GM18499 (cell line): ENCODE results near the gene OR4M1.
"Not testable (repeated sequence)": the region's sequence is repeated elsewhere in the genome, so short reads cannot be mapped to it uniquely, and the experiment has no call there.

Experiments used
- ATAC-seq: cut with Tn5 transposase; IDR thresholded peaks from one replicate; pipeline ENCODE4 v1.9.1; 2021; ENCODE audit warnings: moderate number of reproducible peaks; ENCODE audit not compliant: insufficient read depth, unreplicated experiment

The OR4M1 gene

GRCh38 chr14:19773204-19773603 is at the start of gene OR4M1:
TSS of gene OR4M1 (plus strand) at chr14:19773504. CDS start at chr14:19780323, 6,819 bp downstream.
- not testable (repeated sequence) for ATAC-seq

GRCh38 chr14:19729359-19729758 is 43.9 kb upstream of the OR4M1 start:
- no peak for ATAC-seq

- no peak for ATAC-seq
Observed at GRCh38 chr14:19729763-19730162, 43.5 kb upstream of the OR4M1 start.

- ATAC-seq = not testable (repeated sequence)
Observed at GRCh38 chr14:19733893-19734292, 39.4 kb upstream of the OR4M1 start.

- no peak for ATAC-seq
Observed at GRCh38 chr14:19743256-19743655, 30.0 kb upstream of the OR4M1 start, which contains the start of gene OR4Q3. TSS of gene OR4Q3 (plus strand) at chr14:19743571.

GRCh38 chr14:19752316-19752715 is 21.0 kb upstream of the OR4M1 start:
- not testable (repeated sequence) for ATAC-seq

GRCh38 chr14:19754172-19754571 is 19.1 kb upstream of the OR4M1 start:
- ATAC-seq = no peak

- not testable (repeated sequence) for ATAC-seq
Observed at GRCh38 chr14:19771491-19771890, 1.8 kb upstream of the OR4M1 start.

- ATAC-seq = no peak
Observed at GRCh38 chr14:19771895-19772430, 1.3 kb upstream of the OR4M1 start.

GRCh38 chr14:19772454-19772853 is 850 bp upstream of the OR4M1 start:
- ATAC-seq = not testable (repeated sequence)

GRCh38 chr14:19775587-19775986 is 2.3 kb downstream of the OR4M1 start:
- no peak for ATAC-seq

GRCh38 chr14:19785848-19786247 is 12.5 kb downstream of the OR4M1 start:
- not testable (repeated sequence) for ATAC-seq

- not testable (repeated sequence) for ATAC-seq
Observed at GRCh38 chr14:19787318-19787717, 14.0 kb downstream of the OR4M1 start.

- not testable (repeated sequence) for ATAC-seq
Observed at GRCh38 chr14:19788150-19788549, 14.8 kb downstream of the OR4M1 start.

- ATAC-seq = not testable (repeated sequence)
Observed at GRCh38 chr14:19796520-19797108, 23.3 kb downstream of the OR4M1 start.

- ATAC-seq = no peak
Observed at GRCh38 chr14:19799880-19800279, 26.6 kb downstream of the OR4M1 start.

GRCh38 chr14:19800282-19801117 is 27.2 kb downstream of the OR4M1 start:
- no peak for ATAC-seq

GRCh38 chr14:19801118-19801464 is 27.8 kb downstream of the OR4M1 start:
- ATAC-seq = no peak

GRCh38 chr14:19803470-19803869 is 30.2 kb downstream of the OR4M1 start, which contains the start of gene OR4N2:
TSS of gene OR4N2 (plus strand) at chr14:19803770. CDS start at chr14:19827449, 23,679 bp downstream.
- not testable (repeated sequence) for ATAC-seq

GRCh38 chr14:19813171-19813920 is 40.0 kb downstream of the OR4M1 start:
- ATAC-seq = not testable (repeated sequence)
